ENCODE results near the gene HDGFL3.
"Not testable (repeated sequence)": the region's sequence is repeated elsewhere in the genome, so short reads cannot be mapped to it uniquely, and the experiment has no call there.

The HDGFL3 gene

DNA sequence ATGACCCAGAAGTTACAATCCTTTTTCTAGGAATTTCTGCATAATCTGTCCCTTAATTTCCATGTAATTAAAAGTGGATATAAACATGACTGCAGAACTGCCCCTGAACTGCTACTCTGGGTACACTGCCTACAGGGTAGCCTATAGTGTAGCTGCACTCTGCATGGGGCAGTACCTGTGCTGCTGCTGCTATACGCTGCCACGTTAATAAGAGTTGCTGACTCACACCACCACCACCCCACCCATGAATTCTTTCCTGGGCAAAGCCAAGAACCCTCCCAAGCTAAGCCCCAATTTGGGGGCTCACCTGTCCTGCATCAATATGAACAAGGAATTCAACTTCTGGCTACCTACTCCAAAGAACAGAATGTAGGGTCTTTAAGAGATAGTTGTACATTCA, 13.9 kb downstream of the HDGFL3 start:
- no peak for DNase-seq (ENCODE audit: low read depth in 2 of 2)

GRCh38 chr15:83192742-83193141, 14.9 kb downstream of the HDGFL3 start:
- no peak for DNase-seq (ENCODE audit: low read depth in 2 of 2)

DNA sequence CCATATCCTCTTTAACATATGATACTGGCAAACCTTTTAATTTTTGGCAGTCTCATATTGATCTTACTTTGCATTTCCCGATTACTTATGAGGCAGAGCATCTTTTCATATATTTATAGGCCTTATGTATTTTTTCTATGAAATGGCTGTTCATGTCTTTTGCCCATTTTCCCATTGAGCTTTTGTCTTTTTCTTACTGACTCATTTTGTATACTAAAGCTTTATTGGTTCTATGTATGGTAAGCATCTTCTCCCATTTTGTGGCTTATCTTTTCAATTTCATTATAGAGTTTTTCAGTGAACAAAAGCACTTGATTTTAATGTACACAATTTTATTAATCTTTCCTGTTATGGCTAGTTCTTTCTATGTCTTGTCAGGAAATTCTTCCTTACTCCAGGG, 17.2 kb downstream of the HDGFL3 start:
- no peak for DNase-seq (ENCODE audit: low read depth in 2 of 2)

DNA sequence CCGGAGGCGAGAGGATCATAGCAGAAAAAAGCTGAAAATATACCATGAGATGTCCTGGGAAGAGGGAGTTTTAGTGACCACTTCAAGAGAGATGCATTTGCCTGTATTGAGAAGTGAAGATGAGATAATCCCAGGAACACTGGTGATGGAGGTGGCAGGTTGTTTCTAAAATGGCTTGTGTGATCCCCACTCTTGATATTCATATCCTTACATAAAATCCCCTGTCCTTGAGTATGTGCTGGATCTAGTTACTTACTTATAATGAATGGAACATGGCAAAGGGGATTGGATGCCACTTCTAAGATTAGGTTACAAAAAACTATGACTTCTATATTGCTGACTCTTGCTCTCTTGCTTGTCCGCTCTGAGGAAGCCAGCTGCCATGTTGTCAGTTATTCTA, 22.1 kb downstream of the HDGFL3 start:
- no peak for DNase-seq (ENCODE audit: low read depth in 2 of 2)

GRCh38 chr15:83178869-83179325, 28.7 kb downstream of the HDGFL3 start:
- no peak for DNase-seq (ENCODE audit: low read depth in 2 of 2)

GRCh38 chr15:83178390-83178789, 29.2 kb downstream of the HDGFL3 start:
- DNase-seq (ENCODE audit: low read depth in 2 of 2) = no peak

DNA sequence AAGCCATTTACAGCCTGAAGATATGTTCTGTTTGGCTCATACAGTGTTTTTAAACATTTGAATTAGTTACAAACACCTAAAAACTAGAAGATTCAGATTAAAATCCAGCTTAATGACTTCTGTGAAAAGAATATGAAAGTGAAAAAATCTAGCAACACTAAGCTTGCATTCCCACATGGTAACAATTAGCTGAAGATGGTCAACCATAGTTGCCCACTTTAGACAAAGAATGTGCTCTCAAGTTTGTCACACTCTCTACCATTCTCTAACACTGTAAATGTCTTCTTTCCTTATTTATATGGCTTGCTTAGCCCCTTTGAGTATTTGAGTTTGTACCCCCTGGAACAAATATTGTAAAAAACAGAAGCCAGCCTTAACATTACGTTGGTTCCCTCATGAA, 32.7 kb downstream of the HDGFL3 start:
- peak; percentile 7 for DNase-seq (ENCODE audit: low read depth in 2 of 2)

GRCh38 chr15:83170474-83171165, 37.0 kb downstream of the HDGFL3 start:
- DNase-seq (ENCODE audit: low read depth in 2 of 2) = no peak

- DNase-seq (ENCODE audit: low read depth in 2 of 2) = not testable (repeated sequence)
Observed at GRCh38 chr15:83169576-83169975, 38.0 kb downstream of the HDGFL3 start.

GRCh38 chr15:83166830-83167229, 40.8 kb downstream of the HDGFL3 start:
- DNase-seq (ENCODE audit: low read depth in 2 of 2) = no peak

DNA sequence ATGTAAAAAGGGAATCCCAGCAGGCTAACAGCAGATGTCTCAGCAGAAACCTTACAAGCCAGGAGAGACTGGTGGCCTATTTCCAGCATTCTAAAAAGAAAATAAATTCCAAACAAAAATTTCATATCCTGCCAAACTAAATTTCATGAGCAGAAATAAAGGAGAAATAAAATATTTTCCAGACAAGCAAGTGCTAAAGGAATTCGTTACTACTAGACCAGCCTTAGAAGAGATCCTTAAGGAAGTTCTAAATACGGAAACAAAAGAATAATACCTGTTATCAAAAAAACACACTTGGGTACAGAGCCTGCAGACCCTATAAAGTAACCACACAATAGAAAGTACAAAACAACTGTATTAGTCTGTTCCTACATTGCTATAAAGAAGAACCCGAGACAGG, 41.4 kb downstream of the HDGFL3 start:
- DNase-seq (ENCODE audit: low read depth in 2 of 2) = no peak

DNA sequence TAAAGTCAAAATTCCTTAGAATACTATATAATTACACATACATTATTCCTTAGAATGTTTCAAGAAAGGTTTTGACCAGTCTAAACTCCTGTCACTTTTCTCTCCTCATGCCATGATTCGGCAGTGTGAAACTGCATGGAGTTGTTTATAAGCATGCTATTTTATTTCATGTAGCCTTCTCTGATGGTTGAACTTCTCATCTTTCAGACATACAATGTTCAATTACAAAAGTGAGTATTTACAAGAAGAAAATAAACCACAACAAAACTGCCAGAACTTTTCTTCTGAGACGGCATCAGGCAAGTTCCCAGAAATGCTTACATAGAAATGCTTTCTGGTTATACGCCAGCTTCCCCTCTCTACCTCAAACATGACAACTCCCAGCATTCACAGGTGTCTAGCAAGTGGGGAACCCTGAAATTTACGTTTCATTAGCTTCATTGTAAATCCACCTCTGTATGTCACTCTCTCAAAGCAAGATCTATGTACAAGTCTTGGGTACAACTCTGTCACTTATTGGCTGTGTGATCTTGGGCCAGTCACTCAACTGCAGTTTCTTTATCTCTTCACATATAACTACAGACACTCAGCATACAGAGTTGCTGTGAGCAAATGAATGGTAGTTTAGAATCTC, 42.7 kb downstream of the HDGFL3 start:
- no peak for DNase-seq (ENCODE audit: low read depth in 2 of 2)

DNA sequence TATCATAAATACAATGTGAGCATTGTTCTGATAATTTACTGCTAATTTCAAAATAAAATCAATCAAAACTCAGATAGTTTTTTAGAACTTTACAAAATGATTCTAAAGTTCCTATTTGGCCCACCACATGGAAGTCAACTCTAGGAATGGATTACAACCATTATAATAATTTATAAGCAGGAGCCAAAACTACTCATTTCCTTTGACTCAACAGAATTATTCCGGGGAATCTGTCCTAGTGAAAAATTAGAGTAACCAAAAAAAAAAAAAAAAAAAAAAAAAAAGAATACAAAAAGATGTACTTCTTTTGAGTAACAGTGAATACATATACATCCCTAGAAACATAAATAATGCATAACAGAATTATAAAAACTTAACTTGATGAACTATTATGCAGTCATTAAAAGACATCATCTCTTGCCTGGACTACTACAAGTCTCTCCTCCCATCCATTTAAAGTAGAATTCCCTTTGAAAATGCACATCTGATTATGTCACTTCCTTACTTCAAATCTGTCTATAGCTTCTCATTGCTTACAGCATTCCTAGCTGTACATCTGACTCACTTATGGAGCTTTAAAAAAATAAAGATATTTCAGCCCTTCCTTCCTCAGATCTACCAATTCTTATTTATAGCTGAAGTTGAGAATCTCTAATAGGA, 43.4 kb downstream of the HDGFL3 start:
- DNase-seq (ENCODE audit: low read depth in 2 of 2) = peak; percentile 25 to 31

- DNase-seq (ENCODE audit: low read depth in 2 of 2) = no peak
Observed at GRCh38 chr15:83163032-83163431, 44.6 kb downstream of the HDGFL3 start.

GRCh38 chr15:83160741-83161140, 46.9 kb downstream of the HDGFL3 start:
- DNase-seq (ENCODE audit: low read depth in 2 of 2) = no peak

DNA sequence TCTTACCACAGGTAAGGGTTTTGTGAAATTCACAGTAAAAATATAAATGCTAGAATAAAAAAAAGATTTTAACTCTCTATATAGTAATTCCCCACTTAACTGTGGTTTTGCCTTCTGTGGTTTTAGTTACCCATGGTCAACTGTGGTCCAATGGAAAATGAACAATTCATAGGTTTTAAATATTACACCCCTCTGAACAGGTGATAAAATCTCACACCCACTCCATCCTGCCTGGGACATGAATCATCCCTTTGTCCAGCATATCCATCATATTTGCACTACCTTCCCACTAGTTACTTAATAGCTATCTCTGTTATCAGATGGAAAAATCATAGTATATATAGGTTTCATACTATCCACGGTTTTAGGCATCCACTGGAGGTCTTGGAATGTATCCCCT, 49.2 kb downstream of the HDGFL3 start:
- peak; percentile 16 to 18 for DNase-seq (ENCODE audit: low read depth in 2 of 2)

- no peak for DNase-seq (ENCODE audit: low read depth in 2 of 2)
Observed at GRCh38 chr15:83155942-83156341, 51.7 kb downstream of the HDGFL3 start.

- DNase-seq (ENCODE audit: low read depth in 2 of 2) = no peak
Observed at GRCh38 chr15:83153288-83153687, 54.3 kb downstream of the HDGFL3 start.

DNA sequence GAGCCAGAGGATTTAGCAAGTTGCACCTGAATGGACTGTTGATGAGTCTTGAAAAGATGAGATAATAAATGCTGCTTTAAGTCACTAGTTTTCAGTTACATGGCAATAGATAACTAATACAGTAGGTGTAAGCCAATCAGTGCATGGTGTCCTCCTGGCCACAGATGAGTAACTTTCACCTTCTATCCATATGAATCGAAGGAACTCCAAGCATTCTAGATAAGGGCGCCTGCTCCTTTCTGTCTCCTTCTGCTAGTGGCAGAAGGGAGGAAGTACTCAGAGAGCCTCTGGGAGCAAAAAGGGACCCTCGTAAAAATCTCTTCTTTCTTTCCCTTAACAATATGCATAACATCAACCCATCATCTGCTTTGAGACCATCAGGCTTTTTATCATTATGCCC, 62.9 kb downstream of the HDGFL3 start:
- no peak for DNase-seq (ENCODE audit: low read depth in 2 of 2)

DNA sequence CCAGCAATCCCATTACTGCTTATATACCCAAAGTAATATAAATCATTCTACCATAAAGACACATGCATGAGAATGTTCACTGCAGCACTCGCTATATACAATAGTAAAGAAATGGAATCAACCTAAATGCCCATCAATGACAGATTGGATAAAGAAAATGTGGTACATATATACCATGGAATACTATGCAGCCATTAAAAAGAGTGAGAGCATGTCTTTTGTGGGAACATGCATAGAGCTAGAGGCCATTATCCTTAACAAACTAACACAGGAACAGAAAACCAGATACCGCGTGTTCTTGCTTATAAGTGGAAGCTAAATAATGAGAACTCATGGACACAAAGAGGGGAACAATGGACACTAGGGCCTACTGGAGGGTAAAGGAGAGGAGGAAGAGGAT, 65.5 kb downstream of the HDGFL3 start:
- DNase-seq (ENCODE audit: low read depth in 2 of 2) = not testable (repeated sequence)

- no peak for DNase-seq (ENCODE audit: low read depth in 2 of 2)
Observed at GRCh38 chr15:83132861-83133523, 74.6 kb downstream of the HDGFL3 start.

- DNase-seq (ENCODE audit: low read depth in 2 of 2) = no peak
Observed at GRCh38 chr15:83129791-83130190, 77.8 kb downstream of the HDGFL3 start.

Measured in fibroblast of skin of left quadriceps (primary cell).